GM18909 (cell line): ENCODE data around the gene CPED1.
"Not testable (repeated sequence)": the region's sequence is repeated elsewhere in the genome, so short reads cannot be mapped to it uniquely, and the experiment has no call there.

Experiments
- ATAC-seq: cut with Tn5 transposase; IDR thresholded peaks from one replicate; pipeline ENCODE4 v1.9.1; 2021; ENCODE audit warnings: mild to moderate bottlenecking; ENCODE audit not compliant: unreplicated experiment, poor library complexity

CPED1 gene

GRCh38 chr7:121202125-121202524, 213.6 kb downstream of the CPED1 start:
- ATAC-seq: no peak

DNA sequence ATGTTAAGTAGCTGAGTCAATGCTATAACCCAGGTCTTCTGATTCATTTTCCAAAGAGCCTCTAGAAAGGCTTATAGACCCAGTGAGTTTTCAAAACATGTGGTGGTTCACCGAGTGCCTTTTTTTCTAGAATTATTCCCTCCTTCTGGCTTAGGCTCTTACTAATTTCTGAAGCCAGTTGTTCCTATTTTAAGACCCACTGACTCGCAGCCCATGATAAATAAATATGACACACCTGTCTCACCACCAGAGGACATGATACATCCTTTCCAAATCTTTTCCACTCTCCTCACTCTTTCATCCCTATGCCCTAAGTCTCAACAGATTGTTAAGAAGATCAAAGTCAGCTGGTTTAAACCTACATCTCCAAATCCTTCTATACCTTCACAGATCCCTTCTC, 214.3 kb downstream of the CPED1 start:
- ATAC-seq: no peak

DNA sequence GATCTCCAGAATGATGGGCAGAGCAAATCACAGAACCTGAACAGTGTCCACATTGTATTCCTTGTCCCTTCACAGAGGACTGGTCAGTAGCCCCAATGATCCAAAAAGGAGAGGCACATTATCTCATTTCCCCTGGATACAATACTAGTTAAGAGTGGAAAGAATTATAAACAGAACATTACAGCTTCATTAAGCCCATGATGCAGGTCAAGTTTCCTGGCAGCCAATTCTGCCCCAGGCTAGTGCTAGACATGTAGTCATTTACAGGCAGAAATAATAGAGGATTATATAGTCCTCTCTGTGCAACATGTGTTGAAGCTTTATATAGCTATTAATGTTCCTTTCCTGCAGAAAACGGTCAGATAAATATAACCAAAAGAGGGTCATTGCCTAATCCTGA, 216.0 kb downstream of the CPED1 start:
- no peak for ATAC-seq

DNA sequence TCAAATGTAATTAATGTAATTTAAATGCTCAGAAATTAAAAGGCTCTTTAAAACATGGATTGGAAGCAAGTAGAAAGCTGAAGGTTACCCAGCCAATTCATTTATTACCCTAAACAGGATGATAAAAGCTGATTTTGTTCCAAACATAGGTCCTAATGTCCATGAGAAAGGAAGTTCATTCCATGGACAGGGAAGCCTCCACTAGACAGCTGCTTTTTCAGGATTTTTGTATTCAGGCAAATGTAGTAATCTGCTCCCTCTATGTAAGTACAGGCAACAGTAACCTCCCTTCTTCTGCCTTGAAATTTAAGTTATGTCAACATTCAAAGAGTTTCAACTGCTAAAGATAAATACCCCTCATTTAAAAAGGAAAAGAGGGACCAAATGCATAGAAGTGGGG, 217.3 kb downstream of the CPED1 start:
- no peak for ATAC-seq

- no peak for ATAC-seq
Observed at GRCh38 chr7:121211253-121211652, 222.7 kb downstream of the CPED1 start.

DNA sequence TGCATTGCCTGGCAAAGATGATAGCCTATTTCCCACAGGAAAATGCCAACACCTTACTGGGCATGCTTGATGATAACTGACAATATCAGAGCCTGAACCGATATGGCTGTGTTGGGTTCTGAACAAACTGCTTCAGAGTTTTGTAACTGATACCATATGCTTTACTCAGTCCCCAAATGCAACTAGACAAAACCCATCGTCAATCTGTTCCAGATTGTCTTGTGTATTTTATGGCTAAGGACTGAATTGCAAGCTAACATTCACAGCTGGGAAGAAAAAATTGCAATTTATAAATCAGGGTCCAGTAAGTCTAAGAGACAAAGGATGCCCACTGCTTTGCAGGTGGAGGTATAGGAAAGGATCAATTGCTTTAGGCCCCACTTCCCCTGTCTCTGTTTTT, 223.5 kb downstream of the CPED1 start:
- no peak for ATAC-seq

DNA sequence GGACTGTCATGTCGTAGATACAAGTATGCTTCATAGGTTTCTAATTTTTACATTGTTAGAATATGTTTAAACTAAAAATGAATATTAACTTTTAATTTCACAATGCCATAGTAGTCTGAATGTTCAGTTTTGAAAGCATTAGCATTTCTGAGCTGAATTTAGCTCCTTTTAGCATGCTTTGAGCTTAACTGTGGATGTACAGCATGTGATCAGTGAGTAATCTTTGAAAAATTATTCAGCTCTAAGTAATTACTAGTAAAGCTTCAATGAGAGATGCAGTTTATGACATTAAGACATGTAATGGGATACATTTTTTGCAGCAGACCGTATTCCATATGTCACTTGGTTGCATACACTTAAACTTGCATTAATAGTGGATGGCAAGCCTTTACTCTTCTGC, 226.1 kb downstream of the CPED1 start:
- no peak for ATAC-seq

- no peak for ATAC-seq
Observed at GRCh38 chr7:121219026-121219425, 230.5 kb downstream of the CPED1 start.

- ATAC-seq: not testable (repeated sequence)
Observed at GRCh38 chr7:121221108-121221507, 232.6 kb downstream of the CPED1 start.

GRCh38 chr7:121228779-121229178, 240.3 kb downstream of the CPED1 start:
- ATAC-seq: no peak

DNA sequence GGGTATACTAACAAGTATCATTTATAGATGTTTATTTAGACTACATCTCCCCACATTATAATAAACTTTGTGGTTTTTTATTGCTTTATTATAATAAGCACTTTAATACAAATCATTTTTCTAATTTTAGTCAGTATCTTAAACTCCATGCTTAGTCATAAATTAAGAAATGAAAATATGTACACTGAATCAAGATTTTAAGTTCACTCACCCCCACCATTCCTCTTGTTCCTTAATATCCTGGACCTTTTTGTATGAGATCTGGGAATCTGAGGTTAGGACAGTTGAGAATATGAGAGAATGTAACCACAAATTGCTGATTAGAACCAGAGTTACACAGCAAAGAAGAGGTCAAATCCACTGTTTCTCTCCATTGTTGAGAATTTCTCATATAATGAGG, 246.7 kb downstream of the CPED1 start:
- no peak for ATAC-seq

- ATAC-seq: no peak
Observed at GRCh38 chr7:121237601-121238000, 249.1 kb downstream of the CPED1 start.

DNA sequence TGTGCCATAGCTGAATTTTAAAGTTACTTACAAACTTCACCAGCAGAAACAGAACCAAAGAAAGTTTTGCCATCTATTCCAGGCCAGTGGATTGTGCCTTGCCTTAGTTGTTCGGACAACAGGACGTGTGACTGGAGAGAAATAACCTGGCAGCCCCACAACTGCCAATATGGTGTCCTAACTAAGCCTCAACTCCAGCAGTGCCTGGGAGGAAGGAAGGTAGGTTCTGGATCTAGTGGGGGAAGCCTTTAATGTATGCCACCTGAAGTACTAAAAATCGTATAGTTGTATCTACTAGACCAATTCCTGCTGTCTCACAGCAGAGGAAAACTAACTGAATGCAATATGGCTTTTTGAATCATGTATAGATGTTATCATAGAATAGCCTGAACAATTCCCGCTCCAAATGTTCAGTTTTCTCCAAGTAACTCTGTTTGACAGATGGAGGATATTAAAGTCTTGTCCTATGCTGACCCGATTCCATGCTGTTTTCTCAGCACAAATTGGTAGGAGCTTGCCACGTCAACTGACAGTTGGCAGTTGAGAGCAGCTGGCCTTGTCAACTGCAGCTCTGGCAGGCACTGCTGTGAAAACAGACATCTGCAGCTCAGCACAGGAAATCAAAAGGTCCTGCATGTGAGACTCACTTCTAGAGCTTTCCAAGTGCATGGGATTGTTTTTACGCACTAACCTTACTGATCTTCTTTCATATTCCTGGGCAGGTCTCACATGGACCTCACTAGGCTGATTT, 255.8 kb downstream of the CPED1 start:
- no peak for ATAC-seq

DNA sequence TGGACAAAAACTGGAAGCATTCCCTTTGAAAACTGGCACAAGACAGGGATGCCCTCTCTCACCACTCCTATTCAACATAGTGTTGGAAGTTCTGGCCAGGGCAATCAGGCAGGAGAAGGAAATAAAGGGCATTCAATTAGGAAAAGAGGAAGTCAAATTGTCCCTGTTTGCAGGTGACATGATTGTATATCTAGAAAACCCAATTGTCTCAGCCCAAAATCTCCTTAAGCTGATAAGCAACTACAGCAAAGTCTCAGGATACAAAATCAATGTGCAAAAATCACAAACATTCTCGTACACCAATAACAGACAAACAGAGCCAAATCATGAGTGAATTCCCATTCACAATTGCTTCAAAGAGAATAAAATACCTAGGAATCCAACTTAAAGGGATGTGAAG, 262.9 kb downstream of the CPED1 start:
- not testable (repeated sequence) for ATAC-seq

DNA sequence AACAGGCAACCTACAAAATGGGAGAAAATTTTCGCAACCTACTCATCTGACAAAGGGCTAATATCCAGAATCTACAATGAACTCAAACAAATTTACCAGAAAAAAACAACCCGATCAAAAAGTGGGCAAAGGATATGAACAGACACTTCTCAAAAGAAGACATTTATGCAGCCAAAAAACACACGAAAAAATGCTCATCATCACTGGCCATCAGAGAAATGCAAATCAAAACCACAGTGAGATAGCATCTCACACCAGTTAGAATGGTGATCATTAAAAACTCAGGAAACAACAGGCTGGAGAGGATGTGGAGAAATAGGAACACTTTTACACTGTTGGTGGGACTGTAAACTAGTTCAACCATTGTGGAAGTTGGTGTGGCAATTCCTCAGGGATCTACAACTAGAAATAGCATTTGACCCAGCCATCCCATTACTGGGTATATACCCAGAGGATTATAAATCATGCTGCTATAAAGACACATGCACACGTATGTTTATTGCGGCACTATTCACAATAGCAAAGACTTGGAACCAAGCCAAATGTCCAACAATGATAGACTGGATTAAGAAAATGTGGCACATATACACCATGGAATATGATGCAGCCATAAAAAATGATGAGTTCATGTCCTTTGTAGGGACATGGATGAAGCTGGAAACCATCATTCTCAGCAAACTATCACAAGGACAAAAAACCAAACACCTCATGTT, 264.2 kb downstream of the CPED1 start:
- ATAC-seq: not testable (repeated sequence)

DNA sequence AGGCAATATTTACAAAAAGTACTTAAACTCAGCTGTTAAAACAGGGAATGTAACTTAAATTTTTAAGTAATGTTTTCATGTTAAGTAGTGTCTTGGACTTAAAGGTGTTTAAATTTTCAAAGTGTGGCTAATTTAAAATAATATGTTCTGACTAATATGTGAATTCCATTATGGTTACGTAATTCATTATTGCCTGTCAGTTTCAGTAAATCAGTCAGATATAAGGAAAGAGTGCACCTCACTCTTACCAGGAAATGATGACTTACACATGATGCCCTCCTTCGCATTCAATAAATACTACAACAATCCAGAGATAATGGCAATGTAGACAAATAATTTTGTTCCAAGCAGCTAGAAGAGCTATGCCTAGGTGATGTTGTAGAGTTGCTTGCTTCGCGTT, 271.3 kb downstream of the CPED1 start:
- ATAC-seq: no peak

DNA sequence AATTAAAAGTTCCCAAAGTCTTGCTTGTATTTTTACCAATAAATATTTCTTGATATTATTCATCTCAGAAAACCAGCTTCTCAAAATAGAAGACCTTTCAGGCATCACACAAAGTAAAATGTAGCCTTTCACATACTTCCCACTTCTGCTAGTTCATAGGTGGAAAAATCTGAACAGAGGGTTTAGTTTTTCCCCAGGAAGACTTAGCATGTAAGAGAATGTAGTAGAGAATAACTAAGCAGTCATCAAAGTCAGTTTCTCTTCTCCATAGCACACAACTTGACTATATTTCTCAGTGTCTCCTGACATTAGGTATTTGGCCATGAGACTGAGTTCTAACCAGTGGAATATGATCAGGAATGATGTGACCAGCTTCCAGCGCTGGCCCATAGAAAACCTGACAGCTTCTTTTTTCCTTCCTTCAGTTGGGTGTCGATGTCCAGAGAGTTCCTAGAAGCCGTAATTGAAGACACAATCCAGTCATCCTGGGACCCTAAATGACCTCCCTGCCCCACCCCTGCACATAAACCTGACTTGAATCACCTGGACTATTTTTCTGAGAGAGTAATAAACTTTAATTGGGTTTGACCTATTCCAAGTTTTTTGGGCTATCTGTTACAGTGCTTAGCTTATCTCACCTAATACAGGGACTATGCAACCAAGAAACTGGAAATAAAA, 272.8 kb downstream of the CPED1 start:
- ATAC-seq: no peak

DNA sequence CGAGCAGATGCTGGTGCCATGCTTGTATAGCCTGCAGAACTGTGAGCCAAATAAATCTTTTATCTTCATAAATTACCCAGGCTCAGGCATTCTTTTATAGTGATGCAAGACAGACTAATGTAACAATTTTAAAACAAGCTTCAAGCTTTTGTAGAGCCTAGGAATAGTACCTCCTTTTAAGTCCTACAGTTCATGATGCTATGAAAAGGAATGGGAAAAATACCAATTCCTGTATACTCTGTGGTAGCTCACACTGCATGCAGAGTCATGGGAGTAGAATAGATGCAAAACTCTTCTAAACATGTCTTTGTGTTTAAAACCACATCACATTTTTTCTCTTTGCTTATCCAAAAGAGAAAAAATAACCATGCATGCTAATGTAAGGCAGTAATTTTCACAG, 273.7 kb downstream of the CPED1 start:
- ATAC-seq: no peak

DNA sequence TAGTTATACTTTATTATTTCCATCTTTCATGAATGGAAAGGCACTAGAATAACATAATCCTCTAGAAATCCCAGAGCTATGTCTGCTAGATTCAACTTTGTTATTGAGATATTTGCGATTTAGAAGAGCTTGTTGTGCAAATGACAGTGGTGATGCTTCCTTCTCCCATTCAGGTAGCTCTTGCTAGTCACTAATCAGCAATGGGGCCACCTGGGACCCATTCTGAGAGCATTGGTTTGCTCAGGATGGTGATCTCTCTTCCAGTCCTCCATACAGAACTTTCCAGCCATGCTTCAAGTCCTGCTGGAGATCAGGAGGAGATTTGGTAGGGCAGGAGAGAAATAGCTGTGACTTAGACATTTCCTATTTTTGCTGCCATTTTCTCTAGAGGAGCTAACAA, 274.5 kb downstream of the CPED1 start:
- no peak for ATAC-seq

DNA sequence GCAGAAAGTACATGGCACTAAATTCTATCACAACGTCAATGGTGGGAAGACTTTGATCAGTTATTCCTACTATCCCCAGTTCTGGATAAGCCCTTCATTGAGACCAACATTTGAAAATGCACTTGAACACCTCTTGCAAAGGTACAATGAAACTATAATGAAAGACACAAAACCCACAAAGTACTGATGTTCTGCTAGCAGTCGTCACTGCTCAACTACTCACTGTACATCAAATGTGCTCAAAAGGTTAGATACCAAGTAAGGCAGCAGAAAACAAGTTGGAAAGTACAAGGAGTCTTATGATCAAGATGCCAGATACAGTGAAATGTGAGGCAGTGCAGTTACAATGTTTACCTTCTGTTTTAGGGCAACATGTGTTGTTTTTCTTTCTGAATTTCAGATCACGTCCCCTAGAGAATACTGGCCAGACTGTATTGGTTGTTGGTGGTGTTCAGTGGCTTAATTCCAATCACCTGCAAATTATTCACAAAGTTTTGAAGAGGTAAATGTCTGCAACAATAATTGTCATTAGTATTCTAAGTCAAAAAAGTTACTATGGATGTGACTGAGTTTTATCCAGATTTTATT, 277.9 kb downstream of the CPED1 start:
- ATAC-seq: no peak

- no peak for ATAC-seq
Observed at GRCh38 chr7:121267612-121268011, 279.1 kb downstream of the CPED1 start.
